Right lobe of liver (tissue), 4 donors: Measurements from ENCODE around the gene VDR.

ENCODE experiments used
- CTCF ChIP-seq, 4 donors: fragments of 200-600 bp in 3 of 4; fragments of 450-650 bp in 1 of 4; IDR thresholded peaks; one replicate each; pipeline versions ENCODE4 v1.5.1 to v1.8.0; 2016 to 2022; ENCODE audit warnings: antibody characterized with exemption in 4 of 4, mild to moderate bottlenecking in 2 of 4
- POLR2A ChIP-seq: fragments of 450-650 bp; IDR thresholded peaks from one replicate; pipeline ENCODE4 v1.6.1; 2017; ENCODE audit warnings: antibody characterized with exemption, mild to moderate bottlenecking
- donor health status: DM: no; HTN: no; CAD: no.
- donor health status: DM: no; HTN: no; CAD: no.
- donor health status: DM: no; HTN: yes; CAD: no.

DNA sequence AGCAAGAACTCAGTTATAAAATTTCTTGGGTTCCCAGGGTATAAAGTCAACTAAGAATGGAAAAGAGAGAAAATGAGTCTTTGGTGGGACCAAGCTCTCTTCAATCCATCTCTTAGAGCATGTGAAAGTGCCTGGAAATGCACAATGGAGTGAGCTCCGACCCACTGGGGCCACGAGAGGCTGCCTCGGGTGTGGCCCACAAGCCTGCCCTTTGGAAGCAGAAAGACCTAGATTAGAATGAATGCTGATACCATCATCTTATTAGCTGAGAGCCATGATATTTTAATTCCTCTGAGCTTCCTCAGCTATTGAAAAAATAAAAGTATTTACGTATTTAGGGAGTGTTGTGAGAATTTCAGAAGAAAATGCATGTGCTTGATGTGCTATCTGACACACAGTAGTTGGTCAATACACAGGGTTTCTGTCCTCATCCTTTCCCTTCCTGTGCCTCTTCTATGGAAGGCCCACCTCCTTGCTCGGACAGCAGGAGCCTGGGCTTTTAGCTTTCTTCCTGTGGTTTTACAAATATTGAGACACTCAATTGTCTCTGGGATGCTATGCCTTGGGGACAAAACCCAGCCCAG is 42.5 kb downstream of the VDR start:
- no peak for TF ChIP-seq CTCF (IDR thresholded peaks at IDR 0.05)
- no peak for TF ChIP-seq POLR2A
